Stimulated activated naive CD8-positive, alpha-beta T cell treated with anti-CD3 and anti-CD28 coated beads, Interleukin-15, amount 100 ng/mL, for 72 hours (primary cell): ENCODE results near the gene ATP5PD.
A peak's percentile ranks its signal among the peaks of the same experiment; 100 is the strongest.
"Not testable (repeated sequence)": the region's sequence is repeated elsewhere in the genome, so short reads cannot be mapped to it uniquely, and the experiment has no call there.

ENCODE experiments used
- ATAC-seq: fragments of 150-1000 bp; cut with Tn5 transposase; 2 replicates; pipeline ENCODE4 v1.10.0; 2021; ENCODE audit warnings: mild to moderate bottlenecking, moderate library complexity
- DNase-seq, 2 donors: peaks; one replicate each; pipeline ENCODE4 v3.0.0; 2021 to 2022
- H3K27ac Mint-ChIP-seq, 2 donors: one replicate each; pipeline ENCODE4 v1.8.0; 2022; ENCODE audit warnings: mild to moderate bottlenecking in 2 of 2, mixed read lengths in 2 of 2, moderate library complexity in 2 of 2
- H3K27me3 Mint-ChIP-seq: one replicate; pipeline ENCODE4 v1.8.0; 2022; ENCODE audit warnings: mixed read lengths
- H3K4me1 Mint-ChIP-seq: one replicate; pipeline ENCODE4 v1.8.0; 2022; ENCODE audit warnings: mild to moderate bottlenecking, mixed read lengths
- H3K4me3 Mint-ChIP-seq, 2 donors: one replicate each; pipeline ENCODE4 v1.8.0; 2022; ENCODE audit warnings: mild to moderate bottlenecking in 2 of 2, mixed read lengths in 2 of 2, moderate library complexity in 1 of 2
- H3K9me3 Mint-ChIP-seq, 2 donors: one replicate each; pipeline ENCODE4 v1.8.0; 2022; ENCODE audit warnings: mixed read lengths in 2 of 2

ATP5PD gene

GRCh38 chr17:75044716-75045115, 2.1 kb downstream of the ATP5PD start:
- Mint-ChIP-seq H3K4me1 (peaks cover 41% of the 10 kb centered on the region), H3K9me3 (no peaks in the 10 kb centered on the region), H3K27me3 (no peaks in the 10 kb centered on the region), H3K27ac (peak overlapping the region in 1 of 2 donors; percentile 13), H3K4me3 (peak overlapping the region; percentile 25 to 39)
- ATAC-seq (no peak), DNase-seq (no peak)

DNA sequence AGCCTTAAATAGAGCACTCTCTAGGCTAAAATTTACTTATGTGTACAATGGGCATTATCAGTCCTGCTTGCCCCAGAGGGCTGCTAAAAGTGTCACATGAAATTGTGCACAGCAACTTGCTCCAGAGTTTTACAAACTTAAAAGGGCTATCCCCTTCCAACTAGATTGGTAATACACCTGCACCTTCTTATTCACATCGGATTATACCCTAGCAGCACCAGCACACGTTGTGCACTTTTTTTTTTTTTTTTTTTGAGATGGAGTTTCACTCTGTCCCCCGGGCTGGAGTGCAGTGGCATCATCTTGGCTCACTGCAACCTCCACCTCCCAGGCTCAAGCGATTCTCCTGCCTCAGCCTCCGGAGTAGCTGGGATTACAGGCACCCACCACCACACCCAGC, 3.0 kb downstream of the ATP5PD start:
- not testable (repeated sequence) for H3K9me3 Mint-ChIP-seq, DNase-seq, H3K4me3 Mint-ChIP-seq, H3K27ac Mint-ChIP-seq, ATAC-seq, H3K27me3 Mint-ChIP-seq
- H3K4me1 Mint-ChIP-seq, result peaks cover 38% of the 10 kb centered on the region

GRCh38 chr17:75041656-75042280, 5.0 kb downstream of the ATP5PD start:
- Mint-ChIP-seq H3K4me1 (peaks cover 35% of the 10 kb centered on the region), H3K9me3 (no peaks in the 10 kb centered on the region), H3K27me3 (no peaks in the 10 kb centered on the region), H3K4me3 (no peak overlapping the region), H3K27ac (no peak overlapping the region)
- no peak for ATAC-seq
- no peak for DNase-seq

DNA sequence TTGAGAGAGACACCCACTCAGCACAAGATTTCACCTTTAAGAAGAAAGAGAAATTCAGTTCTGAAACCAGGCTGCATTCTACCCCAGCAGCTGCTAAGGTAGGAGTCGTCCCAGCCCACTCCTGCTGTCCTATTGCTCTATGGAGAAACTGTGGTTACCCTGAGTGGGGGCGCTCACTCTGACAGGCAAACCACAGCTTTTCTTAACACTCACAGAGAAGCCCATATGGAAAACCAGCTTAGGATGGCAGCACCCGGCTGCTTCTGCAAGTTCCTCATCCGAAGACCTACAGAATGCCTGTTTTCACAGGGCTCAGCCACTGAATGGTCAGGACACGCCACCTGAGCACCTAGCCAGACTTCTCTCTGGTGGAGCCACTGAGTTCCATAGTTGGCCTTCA, 7.5 kb downstream of the ATP5PD start:
- Mint-ChIP-seq H3K4me1 (peaks cover 41% of the 10 kb centered on the region), H3K4me3 (no peak overlapping the region), H3K9me3 (no peaks in the 10 kb centered on the region), H3K27ac (no peak overlapping the region), H3K27me3 (no peaks in the 10 kb centered on the region)
- DNase-seq, result no peak
- no peak for ATAC-seq

GRCh38 chr17:75036643-75037268, 10.0 kb downstream of the ATP5PD start:
- DNase-seq, result peak; percentile 72 to 86

GRCh38 chr17:75034236-75034908, 12.4 kb downstream of the ATP5PD start:
- H3K4me3 Mint-ChIP-seq, result peak overlapping the region; percentile 96
- ATAC-seq (peak; percentile 75), DNase-seq (peak; percentile 92 to 96)
- peak overlapping the region; percentile 99 to 100 for H3K27ac Mint-ChIP-seq
- no peaks in the 10 kb centered on the region for H3K9me3 Mint-ChIP-seq
- peaks cover 62% of the 10 kb centered on the region for H3K4me1 Mint-ChIP-seq
- no peaks in the 10 kb centered on the region for H3K27me3 Mint-ChIP-seq

More at GRCh38 chr17:75036643-75037268, 10.0 kb downstream of the ATP5PD start:
- Mint-ChIP-seq H3K27me3 (no peaks in the 10 kb centered on the region), H3K9me3 (no peaks in the 10 kb centered on the region), H3K4me1 (peaks cover 62% of the 10 kb centered on the region), H3K4me3 (peak overlapping the region; percentile 83 to 96), H3K27ac (peak overlapping the region in 1 of 2 donors; percentile 48)
- peak; percentile 74 for ATAC-seq

DNA sequence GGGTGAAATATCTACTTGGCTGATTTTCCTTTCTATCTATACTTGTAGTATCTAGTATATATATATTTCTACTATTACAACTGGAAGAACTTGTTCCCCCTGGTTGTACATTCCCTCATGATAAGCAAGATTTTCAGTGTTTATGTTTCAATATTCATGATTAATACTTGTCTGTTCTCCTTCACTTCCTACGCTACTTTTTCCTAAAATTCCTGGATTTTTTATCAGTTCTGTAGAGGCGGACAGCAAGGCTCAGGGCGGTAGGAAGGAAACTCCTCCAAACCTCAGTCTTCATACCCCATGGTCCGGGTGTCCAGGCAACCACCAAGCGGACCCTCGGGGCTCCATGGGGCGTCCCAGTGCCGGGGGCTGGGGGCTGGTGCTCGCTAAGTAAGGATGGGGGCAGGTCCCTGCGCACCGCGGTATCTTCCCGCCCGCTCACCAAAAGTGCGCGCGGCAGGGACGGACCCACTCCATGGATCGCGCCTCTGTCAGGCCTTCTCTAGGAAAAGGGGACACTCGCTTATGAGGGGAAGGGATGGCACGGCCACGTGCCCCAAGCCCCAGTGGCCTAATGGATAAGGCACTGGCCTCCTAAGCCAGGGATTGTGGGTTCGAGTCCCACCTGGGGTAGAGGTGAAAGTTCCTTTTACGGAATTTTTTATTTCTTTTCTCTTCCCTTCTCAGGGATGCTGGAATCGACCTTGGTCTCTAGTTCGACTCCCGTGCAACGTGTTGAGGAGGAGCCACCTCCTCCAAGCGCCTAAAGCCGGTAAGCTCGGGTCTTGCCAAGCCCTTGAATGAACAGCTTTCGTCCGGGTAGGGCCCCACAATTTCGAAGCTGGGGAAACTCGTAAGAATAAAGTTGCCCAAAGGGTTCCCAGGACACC, 13.2 kb downstream of the ATP5PD start:
- H3K4me3 Mint-ChIP-seq, result peak overlapping the region; percentile 96
- ATAC-seq, result peak; percentile 47
- peak overlapping the region; percentile 62 to 100 for H3K27ac Mint-ChIP-seq
- H3K27me3 Mint-ChIP-seq, result no peaks in the 10 kb centered on the region
- DNase-seq, result peak; percentile 90 to 92
- H3K9me3 Mint-ChIP-seq, result no peaks in the 10 kb centered on the region
- peaks cover 56% of the 10 kb centered on the region for H3K4me1 Mint-ChIP-seq

GRCh38 chr17:75032720-75033280, 14.0 kb downstream of the ATP5PD start:
- H3K4me3 Mint-ChIP-seq, result peak overlapping the region; percentile 96

DNA sequence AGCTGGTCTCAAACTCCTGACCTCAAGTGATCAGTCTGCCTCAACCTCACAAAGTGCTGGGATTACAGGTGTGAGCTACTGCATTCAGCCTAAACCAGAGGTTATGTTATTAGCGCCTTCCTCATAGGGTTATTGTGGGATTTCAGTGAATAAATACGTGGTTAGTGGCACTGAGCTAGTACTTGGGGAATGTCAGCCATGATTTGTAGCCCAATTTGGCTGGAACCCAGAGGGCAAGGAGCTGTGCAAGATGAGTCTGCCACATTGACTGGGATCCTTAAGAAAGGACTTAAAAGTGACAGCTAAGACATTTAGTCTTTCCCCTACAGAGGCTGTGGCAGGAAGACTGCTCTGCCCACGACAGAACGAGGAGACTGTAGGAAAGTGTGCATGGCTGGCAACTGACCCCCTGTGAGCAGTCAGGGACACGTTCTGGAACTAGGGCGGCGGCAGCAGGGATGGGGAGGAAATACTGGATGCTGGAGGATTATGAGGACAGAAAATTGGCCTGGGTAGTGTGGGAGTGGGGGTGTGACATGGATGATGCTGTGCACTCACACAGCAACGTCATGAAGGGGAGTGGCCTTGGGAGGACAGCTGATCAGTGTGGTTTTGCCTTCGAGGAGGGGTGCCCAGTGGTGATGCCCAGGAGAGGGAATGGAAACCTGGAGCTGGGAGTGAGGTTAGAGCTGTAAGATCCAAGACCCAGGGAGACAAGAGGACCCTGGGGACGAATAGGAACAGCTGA, 14.6 kb downstream of the ATP5PD start:
- Mint-ChIP-seq H3K9me3 (no peaks in the 10 kb centered on the region), H3K4me1 (peaks cover 50% of the 10 kb centered on the region), H3K4me3 (peak overlapping the region; percentile 96), H3K27me3 (no peaks in the 10 kb centered on the region), H3K27ac (no peak overlapping the region)
- peak; percentile 24 for ATAC-seq
- DNase-seq, result peak in 1 of 2 donors; percentile 48

More at GRCh38 chr17:75032720-75033280, 14.0 kb downstream of the ATP5PD start:
- H3K9me3 Mint-ChIP-seq, result no peaks in the 10 kb centered on the region
- ATAC-seq (no peak), DNase-seq (peak; percentile 26 to 38)
- peak overlapping the region in 1 of 2 donors; percentile 84 for H3K27ac Mint-ChIP-seq
- H3K4me1 Mint-ChIP-seq, result peaks cover 55% of the 10 kb centered on the region
- H3K27me3 Mint-ChIP-seq, result no peaks in the 10 kb centered on the region

GRCh38 chr17:75030161-75030560, 16.6 kb downstream of the ATP5PD start:
- DNase-seq, result no peak
- Mint-ChIP-seq H3K4me1 (peaks cover 38% of the 10 kb centered on the region), H3K4me3 (no peak overlapping the region), H3K27me3 (no peaks in the 10 kb centered on the region), H3K9me3 (no peaks in the 10 kb centered on the region), H3K27ac (no peak overlapping the region)
- ATAC-seq, result no peak

DNA sequence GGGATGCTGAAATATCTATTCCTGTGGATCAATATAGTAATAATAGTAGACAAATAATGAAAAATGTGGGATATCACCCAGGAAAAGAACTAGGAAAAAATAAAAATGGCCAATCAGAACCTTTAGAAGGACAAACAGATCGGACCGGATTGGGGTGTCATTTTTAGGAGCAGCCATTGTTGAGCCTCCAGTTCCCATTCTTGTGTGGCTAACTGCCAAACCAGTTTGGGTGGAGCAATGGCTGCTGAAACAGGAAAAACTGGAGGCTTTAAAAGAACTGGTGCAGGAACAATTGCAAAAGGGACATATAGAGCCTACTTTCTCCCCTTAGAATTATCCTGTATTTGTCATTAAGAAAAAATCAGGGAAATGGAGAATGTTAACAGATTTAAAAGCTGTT, 20.1 kb downstream of the ATP5PD start:
- not testable (repeated sequence) for H3K9me3 Mint-ChIP-seq, H3K27me3 Mint-ChIP-seq, ATAC-seq, DNase-seq, H3K27ac Mint-ChIP-seq, H3K4me3 Mint-ChIP-seq
- peaks cover 13% of the 10 kb centered on the region for H3K4me1 Mint-ChIP-seq

GRCh38 chr17:75025398-75025734, 21.4 kb downstream of the ATP5PD start:
- Mint-ChIP-seq H3K4me1 (peaks cover 13% of the 10 kb centered on the region), H3K4me3 (peak overlapping the region; percentile 32 to 56)
- not testable (repeated sequence) for H3K9me3 Mint-ChIP-seq, H3K27ac Mint-ChIP-seq, ATAC-seq, DNase-seq, H3K27me3 Mint-ChIP-seq

DNA sequence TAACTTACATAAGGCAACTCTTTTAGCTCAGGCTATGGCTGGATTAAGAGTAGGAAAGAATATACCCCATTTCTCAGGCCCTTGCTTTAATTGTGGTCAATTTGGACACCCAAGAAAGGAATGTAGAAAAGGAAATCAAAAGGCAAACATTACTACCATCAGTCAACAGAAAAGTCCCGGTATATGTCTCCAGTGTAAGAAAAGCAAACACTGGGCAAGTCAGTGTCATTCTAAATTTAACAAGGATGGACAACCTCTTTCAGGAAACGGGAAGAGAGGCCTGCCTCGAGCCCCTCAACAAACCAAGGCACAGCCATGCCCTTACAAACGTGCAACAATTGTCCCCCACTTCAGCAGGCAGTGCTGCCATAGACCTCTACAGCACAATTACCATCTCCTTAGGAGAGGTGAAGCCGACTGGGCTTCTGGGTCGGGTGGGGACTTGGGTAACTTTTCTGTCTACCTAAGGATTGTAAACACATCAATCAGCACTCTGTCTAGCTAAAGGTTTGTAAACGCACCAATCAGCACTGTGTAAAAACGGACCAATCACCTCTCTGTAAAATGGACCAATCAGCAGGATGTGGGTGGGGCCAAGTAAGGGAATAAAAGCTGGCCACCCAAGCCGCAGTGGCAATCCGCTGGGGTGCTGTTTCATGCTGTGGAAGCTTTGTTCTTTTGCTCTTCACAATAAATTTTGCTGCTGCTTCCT, 21.9 kb downstream of the ATP5PD start:
- DNase-seq (peak; percentile 38 to 41), ATAC-seq (no peak)
- Mint-ChIP-seq H3K27me3 (no peaks in the 10 kb centered on the region), H3K27ac (no peak overlapping the region), H3K4me1 (peaks cover 13% of the 10 kb centered on the region), H3K4me3 (peak overlapping the region; percentile 32 to 56), H3K9me3 (no peaks in the 10 kb centered on the region)
